SKM-1 (cell line): ENCODE results near the gene PXYLP1.

ENCODE experiments used
- DNase-seq: peaks from one replicate; lab custom pipeline; 2025; ENCODE audit not compliant: unreplicated experiment; lab: John Stamatoyannopoulos, UW

The PXYLP1 gene

DNA sequence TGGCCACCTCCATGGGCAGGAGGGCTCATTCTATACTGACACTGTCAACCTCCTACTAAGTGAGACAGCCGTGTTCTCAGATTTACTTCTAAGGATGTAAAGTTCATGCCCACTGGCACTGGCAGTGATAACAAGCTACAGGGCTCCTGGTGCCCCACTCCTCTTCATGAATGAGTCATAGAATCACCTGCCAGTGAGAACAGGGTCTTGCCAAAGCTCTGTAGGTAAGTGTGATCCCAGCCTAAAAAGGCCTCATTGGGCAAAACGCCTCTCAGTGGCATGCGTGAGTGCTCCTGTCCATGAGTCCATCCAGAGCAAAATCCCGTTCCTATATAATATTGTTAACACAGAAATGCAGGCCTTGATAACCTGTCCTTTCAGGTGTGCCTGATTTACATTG is 17.4 kb downstream of the PXYLP1 start:
- no peak for DNase-seq

DNA sequence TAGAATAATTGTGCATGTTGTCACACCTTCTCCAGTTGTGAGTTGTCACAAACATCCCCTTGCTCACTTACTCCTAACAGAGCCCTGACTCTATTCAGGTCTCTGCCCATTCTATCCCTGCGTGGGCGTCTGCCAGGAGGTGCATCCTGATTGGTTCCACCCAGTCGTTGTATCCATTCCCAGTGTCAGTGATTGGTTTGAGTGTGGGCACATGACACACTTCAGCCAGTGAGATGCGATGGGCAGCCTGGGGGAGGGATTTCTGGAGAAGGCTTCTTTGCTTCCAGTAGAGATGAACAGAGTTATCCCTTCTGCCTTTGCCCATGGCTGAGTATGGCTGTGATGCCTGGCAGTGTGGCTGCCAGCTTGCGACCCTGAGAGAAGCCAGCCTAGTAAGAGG is 18.7 kb downstream of the PXYLP1 start:
- DNase-seq = no peak

DNA sequence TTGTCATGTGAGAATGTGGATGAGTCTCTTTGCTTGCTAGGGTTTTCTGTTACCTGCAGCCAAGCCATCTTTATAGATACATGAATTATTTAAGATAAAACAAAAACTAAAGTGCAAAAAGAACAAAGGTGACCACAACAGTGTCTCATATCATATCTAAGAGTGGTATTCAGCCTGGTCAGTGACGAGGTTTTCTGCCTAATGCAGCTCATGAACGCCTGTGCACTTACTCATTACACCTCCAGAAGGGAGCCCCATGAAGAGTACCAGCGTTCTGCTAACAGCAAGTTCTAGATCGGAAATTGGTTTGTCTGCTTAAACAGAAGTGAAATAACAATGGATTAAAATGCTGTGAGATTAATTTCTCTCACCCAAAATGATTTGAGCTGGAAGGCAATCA is 19.2 kb downstream of the PXYLP1 start:
- DNase-seq = no peak

DNA sequence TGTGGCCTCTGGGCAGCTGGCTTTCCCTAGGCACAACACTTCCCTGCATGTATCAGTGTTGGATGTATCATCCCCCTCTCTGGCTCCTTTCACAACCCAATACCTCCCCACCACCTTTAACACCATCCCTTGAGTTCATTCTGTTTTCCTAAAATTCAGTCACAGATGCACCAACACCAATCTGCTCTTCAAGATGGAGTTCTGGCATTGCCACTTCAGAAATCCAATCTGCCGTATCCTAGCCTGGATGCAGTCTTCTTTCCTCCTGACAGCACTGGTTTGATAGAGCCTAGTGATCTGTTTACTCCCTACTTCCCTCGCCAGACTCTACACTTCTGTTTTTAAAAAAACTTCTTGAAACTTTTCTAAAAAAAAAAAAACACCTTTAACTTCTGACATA is 21.7 kb downstream of the PXYLP1 start:
- no peak for DNase-seq

DNA sequence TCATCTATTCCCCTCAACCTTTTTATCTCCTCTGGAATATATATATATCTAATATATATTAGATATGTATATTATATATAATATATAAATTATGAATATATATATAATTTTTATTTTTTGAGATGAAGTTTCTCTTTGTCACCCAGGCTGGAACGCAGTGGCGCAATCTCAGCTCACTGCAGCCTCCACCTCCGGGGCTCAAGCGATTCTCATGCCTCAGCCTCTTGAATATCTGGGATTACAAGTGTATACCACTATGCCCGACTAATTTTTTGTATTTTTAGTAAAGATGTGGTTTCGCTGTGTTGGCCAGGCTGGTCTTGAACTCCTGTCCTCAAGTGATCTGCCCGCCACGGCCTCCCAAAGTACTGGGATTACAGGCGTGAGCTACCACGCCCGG is 22.2 kb downstream of the PXYLP1 start:
- DNase-seq = no peak

DNA sequence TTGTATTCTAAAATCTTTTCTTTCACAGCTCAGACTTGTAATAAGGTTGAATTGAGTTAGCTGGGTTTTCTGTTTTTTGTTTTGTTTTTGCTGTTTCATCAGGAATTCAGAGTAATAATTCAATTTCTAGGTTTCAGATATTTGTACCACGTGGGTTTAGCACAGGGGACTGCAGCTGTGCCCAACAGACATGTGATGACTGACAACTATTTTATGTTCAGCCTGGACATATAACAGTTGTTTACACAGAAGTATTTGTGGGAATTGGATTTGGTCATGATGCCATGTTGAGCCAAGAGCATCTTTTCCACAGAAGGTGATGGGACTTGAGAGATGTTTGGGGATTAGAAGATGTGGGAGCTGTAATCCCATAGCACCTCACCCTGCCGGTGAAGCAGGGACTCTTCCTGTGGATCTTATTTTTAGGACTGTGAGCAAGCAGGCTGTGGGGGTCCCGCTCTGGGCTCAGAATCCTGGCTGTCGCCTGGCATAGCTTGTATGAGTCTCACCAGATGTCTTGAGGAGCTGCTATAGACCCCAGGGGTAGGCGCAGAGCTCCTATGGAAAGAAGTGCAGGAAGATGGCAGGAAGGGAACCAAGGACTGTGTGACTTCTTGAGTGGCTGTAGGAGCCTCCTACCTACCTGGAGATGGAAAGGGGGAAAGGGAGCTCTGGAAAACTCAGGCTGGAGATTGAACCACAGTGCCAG is 23.7 kb downstream of the PXYLP1 start:
- no peak for DNase-seq

DNA sequence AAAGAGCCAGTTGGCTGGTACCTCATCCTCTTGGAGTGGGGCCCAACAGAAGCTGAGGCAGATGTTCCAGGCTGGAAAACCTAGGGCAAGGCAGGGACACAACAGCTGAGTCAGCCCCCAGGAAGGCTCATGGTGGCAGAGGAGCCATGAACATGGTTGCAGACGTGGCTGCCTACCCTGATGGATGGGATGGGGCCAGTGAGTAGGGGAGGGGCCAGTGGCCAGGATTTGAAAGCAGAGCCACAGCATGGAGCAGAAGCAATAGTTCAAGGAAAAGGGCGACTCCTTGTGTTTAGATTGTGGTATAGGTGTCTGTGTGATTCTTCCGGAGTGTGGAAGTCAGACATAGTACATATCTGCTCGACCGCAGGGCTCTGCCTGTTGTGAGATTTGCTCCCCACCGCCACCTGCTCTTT is 24.2 kb downstream of the PXYLP1 start:
- DNase-seq = no peak

DNA sequence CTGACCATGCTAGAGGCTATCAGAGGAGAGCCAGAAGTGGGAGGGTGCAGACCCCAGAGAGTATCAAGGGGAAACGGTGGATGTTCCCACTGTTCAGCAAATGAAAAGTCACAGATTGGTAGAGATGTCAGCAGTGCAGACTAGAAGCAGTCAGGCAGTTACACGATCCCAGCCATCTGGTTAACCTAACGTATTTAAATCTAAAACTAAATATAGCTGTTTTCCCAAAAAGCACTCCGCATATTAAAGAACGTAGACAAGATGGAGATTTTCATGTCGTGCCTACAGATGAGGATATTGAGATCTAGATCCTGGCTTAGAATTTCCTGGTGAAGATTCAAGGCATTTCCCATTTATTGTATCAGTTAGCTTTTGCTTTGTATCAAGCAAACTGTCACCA is 25.2 kb downstream of the PXYLP1 start:
- DNase-seq = no peak

DNA sequence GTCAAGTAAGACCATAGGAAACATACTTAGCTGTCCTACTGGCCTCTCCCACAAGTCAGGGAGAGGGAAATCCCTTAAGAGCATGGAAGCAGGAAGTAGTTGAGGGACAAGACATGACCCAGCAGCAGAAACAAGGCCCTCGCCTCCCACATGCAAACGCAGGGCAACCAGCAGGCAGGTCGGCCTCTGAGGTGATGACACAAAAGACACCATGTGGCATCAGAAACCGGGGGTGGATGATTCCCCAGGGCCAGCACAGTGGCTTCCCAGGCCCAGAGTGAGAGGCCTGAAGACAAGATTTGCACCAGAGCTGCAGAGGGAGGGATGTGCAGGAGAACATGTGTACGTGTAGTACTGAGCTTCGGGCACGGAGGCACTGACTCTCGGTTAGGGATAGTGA is 26.3 kb downstream of the PXYLP1 start:
- DNase-seq = no peak

DNA sequence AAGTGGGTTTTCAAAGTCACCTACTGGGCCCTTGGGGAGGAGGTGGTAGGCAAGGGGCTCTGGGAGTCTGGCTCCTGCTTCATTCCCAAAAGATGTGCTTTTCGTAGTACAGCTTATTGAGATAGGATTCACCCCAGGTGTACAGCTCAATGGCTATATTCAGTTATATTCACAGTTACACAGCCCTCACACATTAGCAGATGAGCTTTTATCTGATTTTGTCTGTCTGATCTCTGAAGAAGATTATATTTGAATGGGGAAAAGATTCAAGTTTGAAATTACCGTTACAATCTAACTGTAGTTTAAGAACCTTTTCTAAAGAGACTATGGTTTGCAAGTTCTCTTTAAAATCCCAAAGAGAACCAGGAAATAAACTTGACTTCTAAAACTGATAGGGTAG is 27.3 kb downstream of the PXYLP1 start:
- no peak for DNase-seq

DNA sequence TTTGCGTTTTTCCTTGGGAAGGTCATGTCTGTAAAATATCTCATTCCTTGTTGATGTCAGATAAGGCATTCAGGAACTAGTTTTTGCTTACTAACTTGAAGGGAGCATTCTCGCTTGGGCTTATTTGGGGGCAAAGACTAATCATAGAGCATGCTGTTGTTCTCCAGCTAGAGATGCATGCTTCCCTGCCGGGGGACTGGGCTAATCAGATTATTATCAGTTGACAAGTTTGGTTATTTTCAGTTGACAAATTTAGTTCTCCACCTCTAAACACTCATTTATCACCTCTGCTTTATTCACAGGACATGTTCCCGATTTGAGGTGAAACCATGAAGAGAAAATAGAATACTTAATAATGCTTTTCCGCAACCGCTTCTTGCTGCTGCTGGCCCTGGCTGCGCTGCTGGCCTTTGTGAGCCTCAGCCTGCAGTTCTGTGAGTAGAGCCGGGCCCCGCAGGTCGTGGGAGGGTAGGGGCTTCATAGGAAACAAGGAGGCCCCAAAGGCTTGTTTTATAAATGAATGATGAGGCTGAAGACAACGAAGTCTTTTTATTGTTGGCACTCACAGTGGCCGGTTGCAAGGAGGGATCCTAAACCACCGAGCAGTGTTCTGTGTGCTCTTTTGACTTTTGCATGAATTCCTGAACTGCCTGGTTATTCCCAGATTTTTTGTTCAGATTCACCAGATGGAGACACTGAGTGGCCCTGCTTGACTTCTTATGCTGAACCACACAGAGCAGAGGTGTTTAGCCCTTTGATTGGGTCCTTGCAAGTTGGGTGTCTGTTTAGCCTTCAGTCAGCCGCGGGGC is 28.4 kb downstream of the PXYLP1 start:
- DNase-seq = no peak

DNA sequence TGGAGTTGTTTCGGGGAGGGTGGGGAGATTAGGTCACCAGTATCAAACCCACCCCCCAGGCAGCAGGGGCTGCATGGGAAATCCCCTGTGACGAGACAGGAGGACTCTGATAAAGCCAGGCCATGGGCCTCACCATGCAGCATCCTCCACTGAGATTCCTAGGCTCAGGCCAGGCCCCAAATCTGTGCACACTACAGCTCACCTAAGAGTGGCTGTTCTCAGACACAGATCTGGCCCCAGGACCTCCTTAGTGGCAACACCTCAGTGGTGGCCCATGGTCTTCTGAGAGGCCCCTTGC is 29.0 kb downstream of the PXYLP1 start:
- no peak for DNase-seq

DNA sequence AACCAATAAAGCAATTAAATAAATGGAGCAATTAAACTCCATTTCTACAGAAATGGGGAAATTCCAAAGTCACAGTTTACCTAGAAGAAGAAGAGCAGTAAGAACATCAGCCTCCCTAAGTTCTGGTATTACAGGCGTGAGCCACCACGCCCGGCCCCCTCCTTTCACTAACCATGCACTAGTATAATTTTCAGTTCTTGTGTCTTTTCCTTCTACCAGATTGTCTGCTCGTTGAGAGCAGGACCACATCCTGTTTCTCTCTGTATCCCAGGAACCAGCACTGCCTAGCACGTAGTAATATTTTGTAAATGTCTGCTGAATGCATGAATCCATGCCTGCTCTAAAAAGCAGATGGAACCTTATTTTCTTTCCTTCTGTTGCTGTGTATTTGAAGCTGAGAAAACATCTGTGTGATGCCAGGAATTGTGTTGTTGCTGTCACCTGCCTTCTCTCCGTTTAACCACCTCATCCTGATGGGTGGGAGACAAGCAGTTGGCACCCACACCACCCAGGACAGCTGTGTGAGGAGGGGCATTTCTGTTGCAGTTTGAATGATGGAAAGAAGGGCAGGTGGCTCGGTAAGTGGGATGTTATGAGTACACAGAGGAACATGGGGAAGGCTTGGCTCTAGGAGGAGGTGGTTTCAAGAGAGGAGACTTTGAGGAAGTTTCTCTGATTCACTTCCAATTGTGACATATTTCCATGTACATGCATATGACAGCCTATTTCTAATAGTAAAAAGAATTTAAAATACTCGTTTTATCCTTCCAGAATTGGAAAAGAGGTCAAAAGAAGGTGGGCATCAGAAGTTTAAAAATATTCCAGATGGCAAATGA is 30.1 kb downstream of the PXYLP1 start:
- peak; percentile 9 for DNase-seq

DNA sequence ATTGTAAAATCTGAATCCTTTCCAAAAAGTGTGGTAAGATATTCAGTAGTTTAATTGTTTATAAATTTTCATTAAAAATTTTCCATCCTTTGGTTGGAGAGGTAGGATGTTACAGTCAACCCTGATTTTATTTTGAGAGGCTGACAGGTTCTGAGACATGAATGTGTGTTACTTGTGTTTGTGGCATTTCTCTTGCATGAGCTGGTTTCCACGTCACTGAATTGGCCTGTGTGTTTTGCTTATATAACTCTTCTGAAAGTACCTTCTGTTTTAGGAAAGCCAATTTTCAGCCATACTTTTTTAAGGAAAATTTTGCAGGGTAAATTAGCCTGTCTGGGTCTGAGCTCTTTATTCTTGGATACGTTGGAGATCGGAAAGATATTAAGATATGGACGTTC is 30.7 kb downstream of the PXYLP1 start:
- DNase-seq = no peak

DNA sequence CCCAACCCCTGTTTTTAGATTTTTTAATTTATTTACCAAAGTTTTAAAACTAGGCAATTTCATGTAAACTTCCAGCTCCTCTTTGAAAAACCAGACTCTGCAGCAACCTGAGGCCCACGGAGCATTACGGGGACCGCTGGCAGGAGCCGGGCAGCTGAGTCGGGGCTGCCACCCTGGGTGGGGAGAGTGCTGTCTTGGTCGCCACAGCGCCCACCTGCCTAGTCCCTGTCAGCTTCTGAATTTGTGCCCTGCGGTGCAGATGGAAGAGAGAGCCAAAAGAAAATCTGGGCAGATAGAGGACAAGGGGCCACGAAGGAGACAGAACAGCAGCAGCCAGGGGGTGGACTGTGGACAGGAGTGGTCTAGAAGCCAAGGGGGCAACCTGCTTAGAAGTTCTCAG is 34.6 kb downstream of the PXYLP1 start:
- no peak for DNase-seq

DNA sequence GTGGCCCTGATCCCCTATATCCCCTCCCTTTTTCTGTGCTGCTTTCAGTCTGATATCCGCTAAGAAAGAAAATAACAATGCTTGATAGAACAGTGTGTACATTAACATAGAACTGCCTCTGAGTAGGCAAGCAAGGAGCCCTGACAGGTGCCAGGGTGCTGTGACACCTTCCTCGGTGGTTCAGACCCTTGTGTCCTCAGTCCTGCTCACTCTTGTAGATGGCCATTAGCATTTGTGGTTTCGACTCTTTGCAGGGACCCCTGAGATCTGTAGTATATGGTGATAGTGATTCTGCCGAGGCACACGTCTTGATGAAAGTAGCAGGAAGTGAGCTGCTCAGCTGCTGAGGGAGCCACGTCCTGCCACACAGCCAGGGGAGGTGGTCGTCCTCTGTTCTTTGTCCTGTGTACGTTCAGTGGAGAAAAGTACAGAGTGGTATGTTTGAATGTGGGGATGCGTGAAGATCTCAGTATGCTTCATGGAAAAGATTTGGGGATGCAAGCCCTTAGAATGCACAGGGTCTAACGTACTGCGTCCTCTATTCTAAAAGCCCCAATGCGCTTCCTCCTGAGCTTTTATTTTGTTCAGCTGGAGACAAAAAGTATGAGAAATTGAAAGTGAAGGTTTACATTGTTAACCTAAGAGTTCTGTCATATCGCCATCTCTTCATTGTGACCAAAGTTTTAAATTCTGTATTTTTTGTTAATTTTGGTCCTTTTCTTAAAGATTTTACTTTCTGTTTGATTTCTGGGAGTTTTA is 35.4 kb downstream of the PXYLP1 start:
- DNase-seq = no peak

DNA sequence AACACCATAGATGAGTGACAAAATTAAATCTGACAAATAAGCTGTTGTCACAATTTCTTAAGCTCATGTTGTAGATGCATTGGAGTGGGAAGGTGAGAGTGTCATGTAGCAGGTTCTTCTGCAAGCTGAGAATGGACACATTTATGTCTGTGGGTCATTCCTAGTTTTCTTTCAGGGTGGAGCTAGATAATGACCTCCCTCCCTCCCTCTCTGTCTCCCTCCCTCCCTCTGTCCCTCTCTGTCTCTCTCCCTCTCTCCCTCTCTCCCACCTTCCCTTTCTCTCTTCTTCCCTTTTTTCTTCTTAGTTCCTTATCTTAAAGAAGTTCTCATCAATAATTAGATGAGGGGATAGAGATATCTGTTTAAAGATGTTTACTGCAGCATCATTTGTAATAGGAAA is 36.0 kb downstream of the PXYLP1 start:
- no peak for DNase-seq

DNA sequence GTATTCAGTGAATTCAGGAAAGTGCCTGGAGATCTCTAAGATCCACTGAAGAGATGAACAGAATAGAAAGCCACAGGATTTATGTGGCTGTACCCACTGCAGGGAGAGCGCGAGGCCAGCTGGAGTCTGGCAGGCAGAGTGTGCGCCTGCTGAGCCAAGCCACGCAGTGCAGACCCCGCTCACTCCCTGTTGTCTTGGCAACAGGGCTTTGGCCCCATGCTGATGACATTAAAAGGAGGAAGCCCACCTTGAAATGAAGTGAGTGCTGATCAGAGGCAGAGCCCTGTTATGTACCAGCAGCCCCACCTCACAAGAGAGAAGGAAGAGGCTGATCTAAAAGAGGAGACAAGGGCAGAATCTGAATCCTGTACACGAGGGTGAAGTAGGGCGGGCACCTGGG is 36.7 kb downstream of the PXYLP1 start:
- DNase-seq = no peak

DNA sequence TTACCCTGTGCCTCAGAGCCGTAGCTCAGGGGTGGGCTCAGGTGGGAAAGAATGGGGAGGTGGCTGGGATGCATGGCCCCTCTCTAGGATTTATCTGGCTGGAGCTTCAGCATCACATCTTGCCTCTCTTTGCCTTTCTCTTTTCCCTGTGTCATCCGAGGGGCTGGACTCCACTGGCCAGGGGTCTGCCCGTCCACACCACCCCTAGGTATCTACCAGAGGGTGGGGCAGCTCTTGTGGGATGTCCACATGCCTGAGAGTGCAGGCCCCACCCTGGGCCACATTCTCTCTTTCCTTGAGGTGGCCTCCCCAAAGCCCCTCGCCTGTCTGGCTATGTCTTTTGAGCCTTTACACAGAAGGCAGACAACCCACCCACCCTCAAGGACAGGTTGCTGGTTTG is 37.2 kb downstream of the PXYLP1 start:
- no peak for DNase-seq

DNA sequence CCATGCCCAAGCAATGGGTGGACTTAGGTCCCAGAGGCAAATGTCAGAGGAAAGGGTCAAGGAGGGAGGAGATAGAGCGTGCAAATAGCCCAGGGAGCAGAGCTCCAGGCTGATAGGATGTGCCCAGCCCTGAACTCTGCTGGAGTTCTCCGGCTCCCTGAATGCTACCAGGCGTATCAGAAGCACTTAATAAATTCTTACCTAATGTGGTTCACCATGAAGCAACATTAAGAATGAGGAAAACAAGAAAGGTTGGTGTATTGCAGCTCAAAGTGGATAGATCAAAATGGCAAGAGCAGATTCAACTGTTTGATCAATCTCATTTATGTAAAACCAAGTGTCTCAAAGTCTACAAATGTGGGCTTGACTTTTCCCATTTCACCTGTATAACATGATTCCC is 38.3 kb downstream of the PXYLP1 start:
- no peak for DNase-seq

DNA sequence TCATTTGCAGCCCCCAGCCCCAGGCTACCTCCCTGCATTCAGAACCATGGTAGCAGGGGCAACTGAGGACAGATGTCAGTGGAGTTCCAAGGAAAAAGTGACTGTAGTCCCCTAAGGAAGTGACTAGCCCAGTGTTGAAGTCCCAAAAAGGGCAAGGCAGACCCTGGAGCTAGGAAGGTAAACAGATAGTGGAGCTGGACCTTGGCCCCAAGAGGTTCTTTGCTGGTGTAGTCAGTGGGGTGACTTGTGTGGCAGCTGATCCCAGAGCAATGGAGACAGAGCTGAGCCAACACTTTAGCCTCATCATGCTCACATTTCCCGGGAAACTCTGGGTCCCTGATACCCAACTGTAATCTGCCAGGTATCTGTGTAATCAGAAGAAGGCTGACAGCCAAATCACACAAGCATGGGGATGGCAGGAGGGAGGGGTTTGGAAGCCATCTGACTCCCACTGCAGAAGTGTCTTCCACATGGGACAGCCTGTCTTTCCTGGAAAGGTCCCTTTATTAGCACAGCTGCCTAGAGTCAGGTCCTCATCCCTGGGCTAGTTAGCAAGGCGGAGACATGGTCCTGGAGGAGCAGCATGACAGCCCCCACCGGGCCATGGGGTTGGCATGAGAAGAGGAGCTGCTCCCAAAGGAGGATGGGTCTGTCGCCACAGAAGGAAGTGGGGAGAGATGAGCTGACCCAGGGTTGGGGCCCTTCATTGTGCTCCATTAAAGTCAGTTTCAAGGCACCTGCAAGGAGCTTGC is 39.8 kb downstream of the PXYLP1 start:
- no peak for DNase-seq
